HUES64 (cell line): ENCODE measurements around the gene LIPI. TPM values are rescaled to one million over a fixed set of nuclear protein-coding genes. Genes with fewer than 3 reads are reported as not detected.

Experiments used
- H3K27ac ChIP-seq: 2 replicates; pipeline ENCODE4 v1.7.0; 2013; ENCODE audit warnings: low read depth, low read length, inconsistent platforms
- H3K27me3 ChIP-seq: 2 replicates; pipeline ENCODE4 v1.6.1; 2013; ENCODE audit warnings: mild to moderate bottlenecking, low read length; ENCODE audit not compliant: insufficient read depth
- H3K36me3 ChIP-seq: 2 replicates; pipeline ENCODE4 v1.6.1; 2013; ENCODE audit warnings: mild to moderate bottlenecking, low read length; ENCODE audit not compliant: insufficient read depth
- H3K4me1 ChIP-seq: 2 replicates; pipeline ENCODE4 v1.6.1; 2013; ENCODE audit warnings: mild to moderate bottlenecking, low read length, moderate library complexity; ENCODE audit not compliant: insufficient read depth
- H3K4me3 ChIP-seq: 2 replicates; pipeline ENCODE4 v1.5.1; 2013; ENCODE audit warnings: mild to moderate bottlenecking, low read length, moderate library complexity
- H3K9ac ChIP-seq: 2 replicates; pipeline ENCODE4 v1.6.1; 2013; ENCODE audit warnings: mild to moderate bottlenecking, low read depth, low read length
- H3K9me3 ChIP-seq: 2 replicates; pipeline ENCODE4 v1.6.1; 2013; ENCODE audit warnings: low read depth, low read length; ENCODE audit not compliant: insufficient read depth
- WGBS: fragments of 150-250, 120-280 bp; methylation state at CpG from one replicate; pipeline ENCODE4 v1.1.7; 2013; ENCODE audit warnings: missing lambda C conversion rate; 5-methylcytosine and 5-hydroxymethylcytosine counted together
- polyA plus RNA-seq, 2 experiments: library from polyadenylated mRNA; stranded (reverse); fragments of 50-300 nt; gene quantifications; one replicate each; pipeline ENCODE4 v1.2.3, GENCODE V29; 2013

The LIPI gene
- not detected for polyA plus RNA-seq (2013, experiment 1 of 2)
- polyA plus RNA-seq (2013, experiment 2 of 2) = not detected

DNA sequence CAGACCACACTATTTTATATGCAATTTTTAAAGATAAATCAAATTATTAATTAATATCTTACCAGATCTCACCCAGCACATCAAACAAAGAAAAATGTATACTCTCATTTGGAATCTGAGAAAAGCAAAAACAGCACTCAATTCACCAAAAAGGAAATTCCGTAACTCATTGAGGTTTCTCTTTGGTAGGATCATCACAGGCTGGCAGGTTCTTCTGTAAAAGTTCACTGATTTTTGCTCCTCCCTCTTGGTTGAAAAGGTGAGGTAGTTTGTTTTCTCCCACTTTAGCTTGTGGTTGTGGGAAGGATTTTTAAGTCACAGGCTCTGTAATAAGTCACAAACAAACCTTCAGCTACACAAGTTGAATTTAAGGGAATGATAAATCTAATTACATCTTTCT lies at the start of gene LIPI:
TSS of gene LIPI (minus strand) at position 218 of the 400 bp plus-strand sequence. CDS start at position 108, 110 bp downstream.
- Histone ChIP-seq H3K27ac (no peak within 1 kb of the TSS), H3K4me1 (no peaks in the 10 kb centered on the region), H3K9me3 (peaks cover 3% of the 10 kb centered on the region; the same call in 1 of the 2 replicates), H3K36me3 (no peaks in the 10 kb centered on the region), H3K4me3 (no peak within 1 kb of the TSS), H3K27me3 (no peaks in the 10 kb centered on the region), H3K9ac (no peak within 1 kb of the TSS)
- WGBS = 84% methylated on average over 1 of the region's 1 CpG

GRCh38 chr21:14260174-14260764 lies 49.5 kb upstream of the LIPI start:
- no CpG with 5 or more reads among the region's 1 CpG for WGBS
- no peaks in the 10 kb centered on the region for H3K36me3 ChIP-seq
- H3K4me3 ChIP-seq = no peak overlapping the region
- no peaks in the 10 kb centered on the region for H3K9me3 ChIP-seq
- H3K27me3 ChIP-seq = no peaks in the 10 kb centered on the region
- no peak overlapping the region for H3K27ac ChIP-seq
- H3K4me1 ChIP-seq = no peaks in the 10 kb centered on the region
- no peak overlapping the region for H3K9ac ChIP-seq

GRCh38 chr21:14259747-14260146 lies 49.0 kb upstream of the LIPI start:
- H3K27me3 ChIP-seq = no peaks in the 10 kb centered on the region
- H3K27ac ChIP-seq = no peak overlapping the region
- H3K4me1 ChIP-seq = no peaks in the 10 kb centered on the region
- H3K4me3 ChIP-seq = no peak overlapping the region
- H3K9ac ChIP-seq = no peak overlapping the region
- 24% methylated on average over 2 of the region's 3 CpGs for WGBS
- H3K9me3 ChIP-seq = no peaks in the 10 kb centered on the region
- H3K36me3 ChIP-seq = no peaks in the 10 kb centered on the region

GRCh38 chr21:14251336-14251735 lies 40.6 kb upstream of the LIPI start:
- WGBS = no CpG with 5 or more reads among the region's 1 CpG
- no peak overlapping the region for H3K4me3 ChIP-seq
- H3K27ac ChIP-seq = no peak overlapping the region
- no peaks in the 10 kb centered on the region for H3K36me3 ChIP-seq
- H3K4me1 ChIP-seq = no peaks in the 10 kb centered on the region
- H3K9me3 ChIP-seq = no peaks in the 10 kb centered on the region
- H3K27me3 ChIP-seq = no peaks in the 10 kb centered on the region
- no peak overlapping the region for H3K9ac ChIP-seq

- Histone ChIP-seq H3K27ac (no peak overlapping the region), H3K9ac (no peak overlapping the region), H3K4me3 (no peak overlapping the region), H3K27me3 (no peaks in the 10 kb centered on the region), H3K36me3 (no peaks in the 10 kb centered on the region), H3K9me3 (no peaks in the 10 kb centered on the region), H3K4me1 (no peaks in the 10 kb centered on the region)
Measured at GRCh38 chr21:14245711-14246110, 35.0 kb upstream of the LIPI start.

GRCh38 chr21:14244911-14245310 lies 34.2 kb upstream of the LIPI start:
- H3K36me3 ChIP-seq = no peaks in the 10 kb centered on the region
- H3K9me3 ChIP-seq = no peaks in the 10 kb centered on the region
- H3K4me1 ChIP-seq = no peaks in the 10 kb centered on the region
- no peak overlapping the region for H3K4me3 ChIP-seq
- no peak overlapping the region for H3K9ac ChIP-seq
- H3K27ac ChIP-seq = no peak overlapping the region
- H3K27me3 ChIP-seq = no peaks in the 10 kb centered on the region

DNA sequence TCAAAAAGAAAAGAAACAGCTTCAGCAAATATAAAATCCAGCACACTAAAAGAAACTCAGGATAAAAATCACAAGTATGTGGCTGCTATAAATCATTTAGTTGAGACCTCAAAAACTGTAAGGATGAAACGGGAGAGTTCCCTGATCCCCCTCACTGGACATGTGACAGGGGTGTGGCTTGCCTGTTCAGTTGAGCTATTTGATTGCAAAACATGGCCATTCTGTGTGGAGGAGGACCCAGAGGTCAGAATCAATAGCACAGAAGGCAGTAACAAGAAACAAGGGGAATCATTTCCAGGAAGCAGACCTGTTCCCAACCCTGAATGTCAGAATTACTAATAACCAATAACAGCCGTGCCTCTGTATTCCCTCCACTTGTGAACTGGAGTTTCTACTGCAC lies 33.1 kb upstream of the LIPI start:
- H3K9me3 ChIP-seq = no peaks in the 10 kb centered on the region

DNA sequence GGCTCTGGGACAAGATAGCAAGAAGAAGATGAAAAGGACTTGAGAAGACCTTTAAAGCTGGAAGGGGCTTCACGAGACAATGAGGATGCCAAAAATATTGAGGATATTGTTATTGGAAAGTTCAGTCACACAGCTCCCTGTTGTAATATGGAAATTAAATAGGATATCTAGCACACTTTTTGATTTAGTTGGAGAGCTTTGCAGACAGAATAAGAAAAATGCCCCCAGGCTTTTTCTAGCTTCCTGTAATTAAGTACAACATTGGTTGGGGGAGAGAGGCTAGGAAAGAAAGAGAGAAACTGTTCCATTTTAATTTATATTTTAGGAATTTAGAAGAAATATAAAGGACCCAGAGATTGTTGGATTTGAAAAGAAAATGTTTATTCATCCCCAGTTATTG lies 32.7 kb upstream of the LIPI start:
- no peaks in the 10 kb centered on the region for H3K9me3 ChIP-seq
- H3K9ac ChIP-seq = no peak overlapping the region
- no peaks in the 10 kb centered on the region for H3K4me1 ChIP-seq
- no peak overlapping the region for H3K27ac ChIP-seq
- no peaks in the 10 kb centered on the region for H3K27me3 ChIP-seq
- WGBS = 55% methylated on average over 1 of the region's 1 CpG
- H3K4me3 ChIP-seq = no peak overlapping the region
- H3K36me3 ChIP-seq = no peaks in the 10 kb centered on the region

More for the DNA sequence above, 33.1 kb upstream of the LIPI start:
- H3K36me3 ChIP-seq = no peaks in the 10 kb centered on the region
- H3K4me3 ChIP-seq = no peak overlapping the region
- no peak overlapping the region for H3K9ac ChIP-seq
- no peaks in the 10 kb centered on the region for H3K4me1 ChIP-seq
- no peaks in the 10 kb centered on the region for H3K27me3 ChIP-seq
- 69% methylated on average over 2 of the region's 2 CpGs for WGBS
- H3K27ac ChIP-seq = no peak overlapping the region

DNA sequence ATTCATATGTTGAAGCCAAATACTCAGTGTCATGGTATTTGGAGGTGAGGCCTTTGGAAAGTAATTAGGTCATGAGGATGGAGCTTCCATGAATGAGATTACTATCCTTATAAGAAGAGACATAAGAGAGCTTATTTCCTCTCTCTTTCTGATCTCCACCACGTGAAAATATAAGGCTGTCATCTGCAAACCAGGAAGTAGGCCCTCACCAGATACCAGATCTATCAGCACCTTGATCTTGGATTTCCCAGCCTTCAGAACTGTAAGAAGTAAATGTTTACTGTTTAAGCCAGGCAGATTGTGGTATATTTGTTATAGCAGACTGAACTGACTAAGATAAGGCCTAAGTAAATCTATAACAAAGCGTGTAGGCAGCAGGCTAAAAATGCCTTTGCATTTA lies 30.5 kb upstream of the LIPI start:
- Histone ChIP-seq H3K27ac (no peak overlapping the region), H3K9me3 (no peaks in the 10 kb centered on the region), H3K4me3 (no peak overlapping the region), H3K27me3 (no peaks in the 10 kb centered on the region), H3K36me3 (no peaks in the 10 kb centered on the region), H3K4me1 (no peaks in the 10 kb centered on the region), H3K9ac (no peak overlapping the region)
- WGBS = 47% methylated on average over 2 of the region's 2 CpGs

- no peak overlapping the region for H3K9ac ChIP-seq
Measured at GRCh38 chr21:14239281-14239680, 28.5 kb upstream of the LIPI start.

GRCh38 chr21:14236180-14236579 lies 25.4 kb upstream of the LIPI start:
- Histone ChIP-seq H3K4me3 (no peak overlapping the region), H3K4me1 (no peaks in the 10 kb centered on the region)
- WGBS = 10% methylated on average over 1 of the region's 3 CpGs

More at GRCh38 chr21:14239281-14239680, 28.5 kb upstream of the LIPI start:
- H3K27ac ChIP-seq = no peak overlapping the region
- no peaks in the 10 kb centered on the region for H3K9me3 ChIP-seq
- no peaks in the 10 kb centered on the region for H3K36me3 ChIP-seq
- H3K4me1 ChIP-seq = no peaks in the 10 kb centered on the region
- 80% methylated on average over 1 of the region's 2 CpGs for WGBS
- no peaks in the 10 kb centered on the region for H3K27me3 ChIP-seq
- H3K4me3 ChIP-seq = no peak overlapping the region

DNA sequence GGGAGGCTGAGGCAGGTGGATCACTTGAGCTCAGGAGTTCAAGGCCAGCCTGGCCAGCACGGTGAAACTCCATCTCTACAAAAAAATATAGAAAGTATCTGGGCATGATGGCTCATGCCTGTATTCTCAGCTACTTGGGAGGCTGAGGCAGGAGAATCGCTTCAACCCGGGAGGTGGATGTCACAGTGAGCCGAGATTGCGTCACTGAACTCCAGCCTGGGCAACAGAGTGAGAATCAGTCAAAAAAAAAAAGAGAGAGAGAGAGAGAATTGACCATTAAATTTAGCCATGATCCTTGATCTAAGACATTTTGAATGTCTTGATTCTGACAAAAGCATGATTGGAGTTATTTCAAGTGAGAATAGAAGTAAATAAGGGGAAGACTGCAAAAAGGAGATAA lies 24.3 kb upstream of the LIPI start:
- H3K9ac ChIP-seq = no peak overlapping the region
- no peaks in the 10 kb centered on the region for H3K36me3 ChIP-seq
- WGBS = 80% methylated on average over 5 of the region's 5 CpGs
- no peaks in the 10 kb centered on the region for H3K4me1 ChIP-seq
- H3K27me3 ChIP-seq = no peaks in the 10 kb centered on the region
- no peak overlapping the region for H3K4me3 ChIP-seq
- H3K27ac ChIP-seq = no peak overlapping the region
- peaks cover 11% of the 10 kb centered on the region; the same call in 1 of the 2 replicates for H3K9me3 ChIP-seq

More at GRCh38 chr21:14236180-14236579, 25.4 kb upstream of the LIPI start:
- no peaks in the 10 kb centered on the region for H3K27me3 ChIP-seq
- no peaks in the 10 kb centered on the region for H3K36me3 ChIP-seq
- peaks cover 6% of the 10 kb centered on the region; the same call in 1 of the 2 replicates for H3K9me3 ChIP-seq
- H3K9ac ChIP-seq = no peak overlapping the region
- H3K27ac ChIP-seq = no peak overlapping the region
